Trophoblast cell (in vitro differentiated cells and primary cell): ENCODE results near the gene UBE2D2.

Experiments used
- DNase-seq, 2 donors: peaks; one replicate each; pipeline ENCODE4 v3.0.0-alpha.2; 2016
- H2AFZ ChIP-seq: 2 replicates; pipeline ENCODE4 v1.6.1; 2013; ENCODE audit warnings: low read length, moderate library complexity, mild to moderate bottlenecking; ENCODE audit not compliant: insufficient read depth, poor library complexity
- H2AK5ac ChIP-seq: 2 replicates; pipeline ENCODE4 v1.6.1; 2013; ENCODE audit warnings: mild to moderate bottlenecking, low read length
- H2BK120ac ChIP-seq: 2 replicates; pipeline ENCODE4 v1.6.1; 2013; ENCODE audit warnings: low read length, mild to moderate bottlenecking, moderate library complexity; ENCODE audit not compliant: insufficient read depth, poor library complexity
- H2BK12ac ChIP-seq: 2 replicates; pipeline ENCODE4 v1.6.1; 2013; ENCODE audit warnings: mild to moderate bottlenecking, low read length, moderate library complexity
- H2BK5ac ChIP-seq: 2 replicates; pipeline ENCODE4 v1.6.1; 2013; ENCODE audit warnings: low read length, low read depth, moderate library complexity, mild to moderate bottlenecking; ENCODE audit not compliant: poor library complexity
- H3K14ac ChIP-seq: 2 replicates; pipeline ENCODE4 v1.6.1; 2013; ENCODE audit warnings: mild to moderate bottlenecking, low read length
- H3K18ac ChIP-seq: 2 replicates; pipeline ENCODE4 v1.6.1; 2013; ENCODE audit warnings: mild to moderate bottlenecking, low read length
- H3K23ac ChIP-seq: 2 replicates; pipeline ENCODE4 v1.6.1; 2013; ENCODE audit warnings: low read length
- H3K27ac ChIP-seq: 2 replicates; pipeline ENCODE4 v1.5.1; 2013; ENCODE audit warnings: low read depth, mild to moderate bottlenecking, inconsistent platforms, low read length, moderate library complexity
- H3K27me3 ChIP-seq: 2 replicates; pipeline ENCODE4 v1.6.1; 2013; ENCODE audit warnings: inconsistent platforms, mild to moderate bottlenecking, low read length, moderate library complexity; ENCODE audit not compliant: insufficient read depth
- H3K36me3 ChIP-seq, 2 experiments: 1 replicate in 1 of 2; 2 replicates in 1 of 2; pipeline ENCODE4 v1.6.1; 2013; ENCODE audit warnings: low read length in 2 of 2, mild to moderate bottlenecking in 2 of 2, moderate library complexity in 1 of 2; ENCODE audit not compliant: insufficient read depth in 2 of 2, control insufficient read depth in 1 of 2
- H3K4ac ChIP-seq: 2 replicates; pipeline ENCODE4 v1.6.1; 2013; ENCODE audit warnings: low read depth, mild to moderate bottlenecking, low read length, moderate library complexity
- H3K4me1 ChIP-seq, 2 experiments: 1 replicate in 1 of 2; 2 replicates in 1 of 2; pipeline ENCODE4 v1.6.1; 2013; ENCODE audit warnings: low read length in 2 of 2, mild to moderate bottlenecking in 2 of 2, moderate library complexity in 1 of 2; ENCODE audit not compliant: insufficient read depth in 2 of 2, control insufficient read depth in 1 of 2
- H3K4me2 ChIP-seq: 2 replicates; pipeline ENCODE4 v1.6.1; 2013; ENCODE audit warnings: inconsistent platforms, mild to moderate bottlenecking, low read length, moderate library complexity
- H3K4me3 ChIP-seq: 2 replicates; pipeline ENCODE4 v1.5.1; 2013; ENCODE audit warnings: mild to moderate bottlenecking, low read depth, low read length, inconsistent platforms
- H3K79me1 ChIP-seq: one replicate; pipeline ENCODE4 v1.6.1; 2013; ENCODE audit warnings: low read length
- H3K79me2 ChIP-seq: 2 replicates; pipeline ENCODE4 v1.6.1; 2013; ENCODE audit warnings: low read length, mild to moderate bottlenecking; ENCODE audit not compliant: control insufficient read depth, insufficient read depth, poor library complexity
- H3K9ac ChIP-seq: 2 replicates; pipeline ENCODE4 v1.6.1; 2013; ENCODE audit warnings: mild to moderate bottlenecking, low read length
- H3K9me3 ChIP-seq: 2 replicates; pipeline ENCODE4 v1.6.1; 2013; ENCODE audit warnings: low read depth, mild to moderate bottlenecking, control low read depth, inconsistent platforms, low read length; ENCODE audit not compliant: insufficient read depth
- H4K12ac ChIP-seq: 2 replicates; pipeline ENCODE4 v1.6.1; 2013; ENCODE audit warnings: low read depth, mild to moderate bottlenecking, low read length, moderate library complexity
- H4K8ac ChIP-seq: 2 replicates; pipeline ENCODE4 v1.6.1; 2013; ENCODE audit warnings: low read depth, mild to moderate bottlenecking, low read length, moderate library complexity
- H4K91ac ChIP-seq: one replicate; pipeline ENCODE4 v1.6.1; 2013; ENCODE audit warnings: low read depth, mild to moderate bottlenecking, low read length, moderate library complexity
- WGBS: extraction: QIAGEN DNeasy Blood & Tissue Kit; methylation state at CpG from one replicate; pipeline ENCODE4 v1.1.7; 2013; ENCODE audit warnings: missing lambda C conversion rate; ENCODE audit not compliant: insufficient read length, insufficient coverage; ENCODE audit errors: extremely low coverage; 5-methylcytosine and 5-hydroxymethylcytosine counted together

UBE2D2 gene

DNA sequence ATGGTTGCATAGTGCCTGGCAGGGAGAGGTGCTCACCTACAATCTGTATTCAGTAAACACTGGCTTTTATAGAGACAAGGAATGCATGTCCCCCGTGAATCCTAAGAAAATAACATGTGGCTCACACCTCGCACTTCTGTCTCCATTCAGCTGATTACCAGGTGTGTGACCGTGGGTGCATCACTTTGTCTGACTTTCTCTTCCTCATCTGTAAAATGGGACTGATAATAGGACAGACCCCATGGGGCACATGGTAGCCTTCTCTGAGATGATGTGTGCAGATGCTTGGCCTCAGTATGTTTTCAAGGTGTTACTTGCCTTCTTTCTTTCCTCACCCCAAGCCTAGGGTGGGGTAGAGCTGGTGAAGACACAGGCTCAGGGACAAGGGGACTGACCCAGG lies 93.3 kb downstream of the UBE2D2 start:
- Histone ChIP-seq H3K27ac (peak overlapping the region; percentile 44), H3K18ac (no peak overlapping the region), H3K23ac (no peak overlapping the region), H3K9me3 (peaks cover 3% of the 10 kb centered on the region), H2BK5ac (no peak overlapping the region), H2AK5ac (no peak overlapping the region), H4K8ac (no peak overlapping the region), H3K27me3 (no peaks in the 10 kb centered on the region), H3K4ac (peak overlapping the region; percentile 98), H3K9ac (no peak overlapping the region), H2BK12ac (no peak overlapping the region), H3K14ac (no peak overlapping the region), H3K36me3 (peaks cover 3 to 14% of the 10 kb centered on the region in 2 experiments), H2BK120ac (no peak overlapping the region), H3K4me1 (peaks cover 76 to 77% of the 10 kb centered on the region in 2 experiments), H4K12ac (no peak overlapping the region), H2AFZ (no peak overlapping the region), H3K4me3 (no peak overlapping the region), H3K79me1 (peaks cover 59% of the 10 kb centered on the region), H3K79me2 (peaks cover 69% of the 10 kb centered on the region), H4K91ac (no peak overlapping the region), H3K4me2 (no peak overlapping the region)
- no CpG with 5 or more reads among the region's 3 CpGs for WGBS
- DNase-seq, result no peak

- H3K23ac ChIP-seq, result no peak overlapping the region
- WGBS, result no CpG with 5 or more reads among the region's 13 CpGs
- H3K27ac ChIP-seq, result peak overlapping the region; percentile 44
- H2BK120ac ChIP-seq, result no peak overlapping the region
- peak overlapping the region; percentile 28 for H2BK5ac ChIP-seq
- peaks cover 68% of the 10 kb centered on the region for H3K79me2 ChIP-seq
- H3K14ac ChIP-seq, result peak overlapping the region; percentile 8
- no peak overlapping the region for H2AFZ ChIP-seq
- no peak overlapping the region for H3K9ac ChIP-seq
- H3K18ac ChIP-seq, result peak overlapping the region; percentile 13
- H3K4ac ChIP-seq, result peak overlapping the region; percentile 98
- H3K4me3 ChIP-seq, result no peak overlapping the region
- H2AK5ac ChIP-seq, result no peak overlapping the region
- peaks cover 82% of the 10 kb centered on the region in 2 experiments for H3K4me1 ChIP-seq
- H3K4me2 ChIP-seq, result peak overlapping the region; percentile 5
- no peak for DNase-seq
- no peak overlapping the region for H4K12ac ChIP-seq
- H3K9me3 ChIP-seq, result peaks cover 3% of the 10 kb centered on the region
- peak overlapping the region; percentile 4 for H4K8ac ChIP-seq
- peaks cover 3 to 14% of the 10 kb centered on the region in 2 experiments for H3K36me3 ChIP-seq
- no peak overlapping the region for H2BK12ac ChIP-seq
- peaks cover 59% of the 10 kb centered on the region for H3K79me1 ChIP-seq
- H3K27me3 ChIP-seq, result no peaks in the 10 kb centered on the region
- H4K91ac ChIP-seq, result peak overlapping the region; percentile 8
Measured at GRCh38 chr5:139654871-139655491, 93.8 kb downstream of the UBE2D2 start.

GRCh38 chr5:139655727-139656271 lies 94.7 kb downstream of the UBE2D2 start:
- peak overlapping the region; percentile 67 for H2BK5ac ChIP-seq
- DNase-seq, result no peak

DNA sequence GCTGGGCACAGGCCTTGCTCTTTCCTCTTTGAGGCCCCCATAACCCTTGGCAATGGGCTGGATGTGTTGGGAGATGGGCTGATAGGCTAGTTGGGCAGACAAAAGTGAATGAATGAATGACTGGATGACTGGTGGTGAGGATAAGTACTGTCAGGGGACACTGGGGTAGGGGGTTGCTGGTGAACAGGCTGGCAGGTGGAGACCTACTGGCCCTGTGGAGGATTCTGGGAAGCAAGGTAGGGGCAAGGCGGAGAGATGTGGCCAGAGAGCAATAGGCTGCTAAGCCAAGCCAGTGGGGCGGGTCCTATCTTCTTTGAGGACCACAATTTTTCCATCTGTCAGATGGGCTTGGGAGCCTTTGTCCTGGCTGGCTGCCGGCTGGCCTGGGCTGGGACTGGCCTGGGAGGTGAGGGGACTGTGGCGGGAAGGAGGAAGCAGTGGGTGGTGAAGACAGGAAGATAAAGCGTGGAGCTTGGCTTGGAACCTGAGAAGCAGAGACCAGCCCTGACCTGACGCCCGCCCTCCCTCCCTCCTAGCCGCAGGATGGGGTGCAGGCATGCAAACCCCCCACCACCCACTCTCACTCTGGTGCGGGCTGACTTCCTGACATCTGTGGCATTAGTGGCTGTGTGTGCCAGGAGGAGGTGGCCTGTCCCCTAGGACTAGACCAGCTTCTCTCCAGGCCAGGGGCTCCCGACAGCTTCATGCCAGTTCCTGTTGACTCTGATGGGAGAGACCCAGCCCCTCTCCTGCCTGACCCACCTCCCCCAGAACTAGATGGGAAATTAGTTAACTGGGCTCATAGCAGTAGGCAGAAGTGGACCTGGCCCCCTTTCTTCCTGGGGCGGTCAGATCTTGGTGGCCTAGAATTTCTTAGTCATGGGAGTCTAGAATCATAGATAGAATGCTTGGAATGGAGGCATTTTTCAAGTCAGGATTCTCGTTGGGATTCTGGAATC lies 96.5 kb downstream of the UBE2D2 start:
- no peak overlapping the region for H2AFZ ChIP-seq
- no peak overlapping the region for H3K4me2 ChIP-seq
- peak overlapping the region; percentile 57 for H3K18ac ChIP-seq
- peaks cover 70% of the 10 kb centered on the region for H3K79me2 ChIP-seq
- peaks cover 62% of the 10 kb centered on the region for H3K79me1 ChIP-seq
- peak overlapping the region; percentile 53 for H3K4ac ChIP-seq
- H3K9me3 ChIP-seq, result peaks cover 6% of the 10 kb centered on the region
- WGBS, result no CpG with 5 or more reads among the region's 12 CpGs
- no peak overlapping the region for H4K12ac ChIP-seq
- H3K4me3 ChIP-seq, result no peak overlapping the region
- H3K9ac ChIP-seq, result peak overlapping the region; percentile 16
- H4K8ac ChIP-seq, result no peak overlapping the region
- peaks cover 11 to 28% of the 10 kb centered on the region in 2 experiments for H3K36me3 ChIP-seq
- no peak overlapping the region for H3K23ac ChIP-seq
- H2BK120ac ChIP-seq, result peak overlapping the region; percentile 26
- H4K91ac ChIP-seq, result peak overlapping the region; percentile 20
- peak in 1 of 2 donors; percentile 48 for DNase-seq
- peaks cover 92 to 93% of the 10 kb centered on the region in 2 experiments for H3K4me1 ChIP-seq
- H3K27ac ChIP-seq, result peak overlapping the region; percentile 92
- peak overlapping the region; percentile 18 for H2BK5ac ChIP-seq
- peak overlapping the region; percentile 15 for H3K14ac ChIP-seq
- no peaks in the 10 kb centered on the region for H3K27me3 ChIP-seq
- H2BK12ac ChIP-seq, result peak overlapping the region; percentile 21
- peak overlapping the region; percentile 26 for H2AK5ac ChIP-seq

More at GRCh38 chr5:139655727-139656271, 94.7 kb downstream of the UBE2D2 start:
- H3K23ac ChIP-seq, result no peak overlapping the region
- peak overlapping the region; percentile 37 for H4K91ac ChIP-seq
- peaks cover 57% of the 10 kb centered on the region for H3K79me1 ChIP-seq
- H3K14ac ChIP-seq, result peak overlapping the region; percentile 36
- no CpG with 5 or more reads among the region's 18 CpGs for WGBS
- H3K18ac ChIP-seq, result peak overlapping the region; percentile 56
- no peak overlapping the region for H3K4me3 ChIP-seq
- H2AFZ ChIP-seq, result peak overlapping the region; percentile 1
- peak overlapping the region; percentile 19 for H2BK120ac ChIP-seq
- peaks cover 65% of the 10 kb centered on the region for H3K79me2 ChIP-seq
- H4K8ac ChIP-seq, result peak overlapping the region; percentile 20
- H2BK12ac ChIP-seq, result peak overlapping the region; percentile 35
- peaks cover 87% of the 10 kb centered on the region in 2 experiments for H3K4me1 ChIP-seq
- H3K9me3 ChIP-seq, result peaks cover 3% of the 10 kb centered on the region
- no peak overlapping the region for H4K12ac ChIP-seq
- H3K4ac ChIP-seq, result peak overlapping the region; percentile 85
- H2AK5ac ChIP-seq, result peak overlapping the region; percentile 46
- H3K4me2 ChIP-seq, result no peak overlapping the region
- H3K9ac ChIP-seq, result no peak overlapping the region
- H3K36me3 ChIP-seq, result peaks cover 3 to 14% of the 10 kb centered on the region in 2 experiments
- H3K27ac ChIP-seq, result peak overlapping the region; percentile 29
- no peaks in the 10 kb centered on the region for H3K27me3 ChIP-seq
